Keratinocyte (primary cell): ENCODE data around the gene PRAMEF14. TPM values are rescaled to one million over a fixed set of nuclear protein-coding genes. Genes with fewer than 3 reads are reported as not detected.
"Not testable (repeated sequence)": the region's sequence is repeated elsewhere in the genome, so short reads cannot be mapped to it uniquely, and the experiment has no call there.

Source experiments
- DNase-seq: peaks from one replicate; pipeline ENCODE4 v3.0.0-alpha.2; 2011; ENCODE audit warnings: low read depth, missing footprints, low spot score
- FAIRE-seq: peaks from 2 replicates; lab custom pipeline; 2011; peaks lifted over from hg19 to GRCh38; lab: Jason Lieb, UNC
- H2AFZ ChIP-seq: 2 replicates; pipeline ENCODE4 v1.6.0; 2012; ENCODE audit warnings: low read length, control low read depth, inconsistent platforms; ENCODE audit not compliant: control insufficient read depth
- H3K27ac ChIP-seq: 2 replicates; pipeline ENCODE4 v1.5.1; 2011; ENCODE audit warnings: low read length; ENCODE audit not compliant: control insufficient read depth, insufficient read depth
- H3K27me3 ChIP-seq: 3 replicates; pipeline ENCODE4 v1.6.0; 2011; ENCODE audit warnings: low read length; ENCODE audit not compliant: control insufficient read depth, insufficient read depth; ENCODE audit errors: extremely low read depth
- H3K36me3 ChIP-seq, 2 experiments: 2 replicates in 1 of 2; 3 replicates in 1 of 2; pipeline ENCODE4 v1.5.1; 2011; ENCODE audit warnings: low read length in 2 of 2, mild to moderate bottlenecking in 1 of 2; ENCODE audit not compliant: control insufficient read depth in 2 of 2, insufficient read depth in 2 of 2; ENCODE audit errors: extremely low read depth in 1 of 2
- H3K4me1 ChIP-seq: 3 replicates; pipeline ENCODE4 v1.5.1; 2011; ENCODE audit warnings: low read length; ENCODE audit not compliant: control insufficient read depth, insufficient read depth; ENCODE audit errors: extremely low read depth
- H3K4me2 ChIP-seq: 3 replicates; pipeline ENCODE4 v1.6.0; 2011; ENCODE audit warnings: low read depth, low read length; ENCODE audit not compliant: control insufficient read depth, insufficient read depth; ENCODE audit errors: extremely low read depth
- H3K4me3 ChIP-seq, 3 experiments: fragments of 200-600 bp in 1 of 3; sonication (generic) in 1 of 3; 2 replicates in 2 of 3; 3 replicates in 1 of 3; pipeline ENCODE4 v1.5.1; 2011 to 2016; ENCODE audit warnings: low read length in 3 of 3, mild to moderate bottlenecking in 3 of 3, control low read depth in 2 of 3, inconsistent platforms in 1 of 3, low read depth in 1 of 3, mixed read lengths in 1 of 3, mixed run types in 1 of 3, moderate library complexity in 1 of 3; ENCODE audit not compliant: control insufficient read depth in 2 of 3, insufficient read depth in 2 of 3; ENCODE audit errors: extremely low read depth in 1 of 3
- H3K79me2 ChIP-seq: 2 replicates; pipeline ENCODE4 v1.6.0; 2012; ENCODE audit warnings: low read length; ENCODE audit not compliant: control insufficient read depth, insufficient read depth
- H3K9ac ChIP-seq: 3 replicates; pipeline ENCODE4 v1.6.0; 2011; ENCODE audit warnings: low read length; ENCODE audit not compliant: control insufficient read depth, insufficient read depth; ENCODE audit errors: extremely low read depth
- H3K9me1 ChIP-seq: 3 replicates; pipeline ENCODE4 v1.6.0; 2011; ENCODE audit warnings: low read length; ENCODE audit not compliant: control insufficient read depth, insufficient read depth; ENCODE audit errors: extremely low read depth
- H3K9me3 ChIP-seq: 2 replicates; pipeline ENCODE4 v1.5.1; 2012; ENCODE audit warnings: low read depth, low read length; ENCODE audit not compliant: control insufficient read depth
- H4K20me1 ChIP-seq: 3 replicates; pipeline ENCODE4 v1.6.0; 2011; ENCODE audit warnings: low read length; ENCODE audit not compliant: control insufficient read depth, insufficient read depth; ENCODE audit errors: extremely low read depth
- dilution Hi-C: fragments of 300-500 bp; cut with MboI; formaldehyde crosslinking; loops from one replicate; pipeline ENCODE4 v1.7.0; 2020; ENCODE audit warnings: low sequenced_read_pairs; ENCODE audit not compliant: extremely low pct_ligation_motif_present
- polyA minus RNA-seq, 3 experiments: library from RNA; depleted of rRNA, polyadenylated mRNA; stranded (reverse); fragments of >200 nt; gene quantifications; 1 replicate in 1 of 3; 2 replicates in 1 of 3; 3 replicates in 1 of 3; pipeline ENCODE4 v1.2.3, GENCODE V29; 2011
- polyA plus RNA-seq, 5 experiments: library from polyadenylated mRNA; depleted of rRNA in 3 of 5; stranded (reverse) in 3 of 5; stranded (forward) in 1 of 5; unstranded in 1 of 5; fragments of >200 nt; gene quantifications; 1 replicate in 1 of 5; 2 replicates in 3 of 5; 3 replicates in 1 of 5; pipeline versions ENCODE4 v1.2.1 to v1.2.3, GENCODE V29; 2011 to 2012; ENCODE audit warnings: missing spikeins in 2 of 5, low read depth in 1 of 5, low replicate concordance in 1 of 5

PRAMEF14 gene
- polyA plus RNA-seq: not detected in 3 replicates
- polyA plus RNA-seq (2011; ENCODE audit: low read depth): not detected
- not detected in 2 replicates for polyA plus RNA-seq (2011; cell fraction: cytosol; rRNA removed)
- not detected in 2 replicates for polyA plus RNA-seq (2011; cell fraction: nucleus; rRNA removed)
- polyA plus RNA-seq (2012; ENCODE audit: low replicate concordance): not detected in 2 replicates
- not detected in 3 replicates for polyA minus RNA-seq
- polyA minus RNA-seq (2011; cell fraction: cytosol; rRNA and poly(A)+ RNA removed): not detected
- not detected in 2 replicates for polyA minus RNA-seq (2011; cell fraction: nucleus; rRNA and poly(A)+ RNA removed)

- H3K9me3 ChIP-seq, dilution Hi-C loops, H4K20me1 ChIP-seq, H3K4me2 ChIP-seq, H3K9ac ChIP-seq, DNase-seq, H2AFZ ChIP-seq, H3K79me2 ChIP-seq, H3K9me1 ChIP-seq, H3K4me3 ChIP-seq, FAIRE-seq, H3K36me3 ChIP-seq, H3K4me1 ChIP-seq, H3K27ac ChIP-seq, H3K27me3 ChIP-seq: not testable (repeated sequence)
Measured at GRCh38 chr1:13347034-13347433, at the start of gene PRAMEF14. PRAMEF14 (minus strand) TSS chr1:13347134; CDS start chr1:13345314, 1,820 bp downstream.

GRCh38 chr1:13395311-13395710, 48.4 kb upstream of the PRAMEF14 start:
- dilution Hi-C loops, H2AFZ ChIP-seq, FAIRE-seq: not testable (repeated sequence)

GRCh38 chr1:13394761-13395160, 47.8 kb upstream of the PRAMEF14 start:
- H2AFZ ChIP-seq, H3K79me2 ChIP-seq, H3K9me3 ChIP-seq, FAIRE-seq, H3K9me1 ChIP-seq, H3K9ac ChIP-seq, H3K4me1 ChIP-seq, H3K4me2 ChIP-seq, H3K27ac ChIP-seq, H3K27me3 ChIP-seq, DNase-seq, H3K4me3 ChIP-seq, H4K20me1 ChIP-seq, H3K36me3 ChIP-seq, dilution Hi-C loops: not testable (repeated sequence)

More at GRCh38 chr1:13395311-13395710, 48.4 kb upstream of the PRAMEF14 start:
- not testable (repeated sequence) for H3K9me3 ChIP-seq, H3K4me2 ChIP-seq, H3K4me1 ChIP-seq, H3K79me2 ChIP-seq, H3K9ac ChIP-seq, H4K20me1 ChIP-seq, H3K36me3 ChIP-seq, H3K9me1 ChIP-seq, H3K4me3 ChIP-seq, H3K27ac ChIP-seq, H3K27me3 ChIP-seq, DNase-seq

- dilution Hi-C loops, DNase-seq: not testable (repeated sequence)
Measured at GRCh38 chr1:13393004-13393403, 46.1 kb upstream of the PRAMEF14 start.

DNA sequence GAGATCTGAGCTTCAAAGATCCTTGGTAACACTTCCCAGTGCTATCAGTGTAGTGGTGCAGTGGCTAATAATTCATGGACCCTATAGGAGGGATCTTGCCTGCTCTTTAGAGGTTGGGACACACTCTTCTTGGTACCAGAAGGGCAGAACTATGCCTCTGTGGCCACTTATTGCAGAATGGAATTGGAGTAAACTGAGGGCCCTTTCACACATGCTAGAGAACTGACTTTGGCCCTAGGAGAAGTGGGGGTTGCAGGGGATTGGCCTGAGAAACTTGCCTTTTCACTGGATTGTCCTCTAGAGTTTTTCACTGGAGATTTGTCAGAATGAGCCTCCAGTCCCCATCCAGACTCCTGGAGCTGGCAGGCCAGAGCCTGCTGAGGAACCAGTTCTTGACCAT, 42.4 kb upstream of the PRAMEF14 start, which contains the start of gene PRAMEF17:
Gene PRAMEF17 (plus strand): TSS at position 301 of the 400 bp plus-strand sequence. CDS start 26 bp downstream, at position 327.
- H3K27me3 ChIP-seq, H3K9ac ChIP-seq, H3K4me2 ChIP-seq, dilution Hi-C loops, H3K4me3 ChIP-seq, H3K9me3 ChIP-seq, FAIRE-seq, DNase-seq, H4K20me1 ChIP-seq, H3K9me1 ChIP-seq, H3K79me2 ChIP-seq, H3K4me1 ChIP-seq, H3K36me3 ChIP-seq, H2AFZ ChIP-seq, H3K27ac ChIP-seq: not testable (repeated sequence)

More at GRCh38 chr1:13393004-13393403, 46.1 kb upstream of the PRAMEF14 start:
- not testable (repeated sequence) for H3K79me2 ChIP-seq, H3K36me3 ChIP-seq, H3K27me3 ChIP-seq, H4K20me1 ChIP-seq, H3K4me2 ChIP-seq, H3K4me1 ChIP-seq, H3K9ac ChIP-seq, H2AFZ ChIP-seq, H3K27ac ChIP-seq, FAIRE-seq, H3K9me1 ChIP-seq, H3K9me3 ChIP-seq, H3K4me3 ChIP-seq
